GM04504 (cell line): Measurements from ENCODE around the gene C1RL.

Experiments used
- DNase-seq: peaks from one replicate; pipeline ENCODE4 v3.0.0-alpha.2; 2012; ENCODE audit warnings: low read depth

The C1RL gene

GRCh38 chr12:7108796-7109571 lies at the start of gene C1RL:
Gene C1RL, minus strand, starts transcription at chr12:7109214. Its CDS starts 34 bp downstream, at chr12:7109180.
- peak; percentile 69 for DNase-seq

- DNase-seq: no peak
These were observed 48.4 kb upstream of the C1RL start for GRCh38 chr12:7157391-7157790.

GRCh38 chr12:7156259-7157197 lies 47.5 kb upstream of the C1RL start:
- no peak for DNase-seq

- DNase-seq: no peak
These were observed 46.5 kb upstream of the C1RL start for GRCh38 chr12:7155471-7156034.

- no peak for DNase-seq
These were observed 46.0 kb upstream of the C1RL start for GRCh38 chr12:7154901-7155470.

- DNase-seq: no peak
These were observed 45.0 kb upstream of the C1RL start for GRCh38 chr12:7154042-7154441.

GRCh38 chr12:7152818-7153217 lies 43.8 kb upstream of the C1RL start:
- DNase-seq: no peak

- no peak for DNase-seq
These were observed 42.5 kb upstream of the C1RL start for GRCh38 chr12:7151532-7151931.

GRCh38 chr12:7150841-7151240 lies 41.8 kb upstream of the C1RL start:
- DNase-seq: no peak

- no peak for DNase-seq
These were observed 41.3 kb upstream of the C1RL start for GRCh38 chr12:7150356-7150755.

GRCh38 chr12:7146906-7147305 lies 37.9 kb upstream of the C1RL start:
- DNase-seq: no peak

GRCh38 chr12:7146228-7146627 lies 37.2 kb upstream of the C1RL start:
- no peak for DNase-seq

- DNase-seq: no peak
These were observed 36.7 kb upstream of the C1RL start for GRCh38 chr12:7145671-7146070.

- no peak for DNase-seq
These were observed 35.6 kb upstream of the C1RL start for GRCh38 chr12:7144414-7145120.

- no peak for DNase-seq
These were observed 34.5 kb upstream of the C1RL start for GRCh38 chr12:7143564-7143963.

- DNase-seq: no peak
These were observed 33.9 kb upstream of the C1RL start for GRCh38 chr12:7142809-7143465.

- DNase-seq: no peak
These were observed 33.1 kb upstream of the C1RL start for GRCh38 chr12:7142056-7142644.

GRCh38 chr12:7141351-7142005 lies 32.5 kb upstream of the C1RL start:
- no peak for DNase-seq

- no peak for DNase-seq
These were observed 30.2 kb upstream of the C1RL start for GRCh38 chr12:7139200-7139599.

GRCh38 chr12:7137908-7138307 lies 28.9 kb upstream of the C1RL start:
- no peak for DNase-seq
